Measurements from ENCODE around the gene PDZD4.

Gene PDZD4

GRCh38 chrX:153871451-153871850 lies 41.1 kb upstream of the PDZD4 start:
- TF ChIP-seq, protein P1, sequence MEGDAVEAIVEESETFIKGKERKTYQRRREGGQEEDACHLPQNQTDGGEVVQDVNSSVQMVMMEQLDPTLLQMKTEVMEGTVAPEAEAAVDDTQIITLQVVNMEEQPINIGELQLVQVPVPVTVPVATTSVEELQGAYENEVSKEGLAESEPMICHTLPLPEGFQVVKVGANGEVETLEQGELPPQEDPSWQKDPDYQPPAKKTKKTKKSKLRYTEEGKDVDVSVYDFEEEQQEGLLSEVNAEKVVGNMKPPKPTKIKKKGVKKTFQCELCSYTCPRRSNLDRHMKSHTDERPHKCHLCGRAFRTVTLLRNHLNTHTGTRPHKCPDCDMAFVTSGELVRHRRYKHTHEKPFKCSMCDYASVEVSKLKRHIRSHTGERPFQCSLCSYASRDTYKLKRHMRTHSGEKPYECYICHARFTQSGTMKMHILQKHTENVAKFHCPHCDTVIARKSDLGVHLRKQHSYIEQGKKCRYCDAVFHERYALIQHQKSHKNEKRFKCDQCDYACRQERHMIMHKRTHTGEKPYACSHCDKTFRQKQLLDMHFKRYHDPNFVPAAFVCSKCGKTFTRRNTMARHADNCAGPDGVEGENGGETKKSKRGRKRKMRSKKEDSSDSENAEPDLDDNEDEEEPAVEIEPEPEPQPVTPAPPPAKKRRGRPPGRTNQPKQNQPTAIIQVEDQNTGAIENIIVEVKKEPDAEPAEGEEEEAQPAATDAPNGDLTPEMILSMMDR (IDR thresholded peaks at IDR 0.05; ENCODE audit: low read length, missing control alignments) = no peak
- no peak for DNase-seq (ENCODE audit: low read depth)
- no peak overlapping the region for H3K4me3 ChIP-seq (replicated peaks; ENCODE audit: low read depth, low read length)

DNA sequence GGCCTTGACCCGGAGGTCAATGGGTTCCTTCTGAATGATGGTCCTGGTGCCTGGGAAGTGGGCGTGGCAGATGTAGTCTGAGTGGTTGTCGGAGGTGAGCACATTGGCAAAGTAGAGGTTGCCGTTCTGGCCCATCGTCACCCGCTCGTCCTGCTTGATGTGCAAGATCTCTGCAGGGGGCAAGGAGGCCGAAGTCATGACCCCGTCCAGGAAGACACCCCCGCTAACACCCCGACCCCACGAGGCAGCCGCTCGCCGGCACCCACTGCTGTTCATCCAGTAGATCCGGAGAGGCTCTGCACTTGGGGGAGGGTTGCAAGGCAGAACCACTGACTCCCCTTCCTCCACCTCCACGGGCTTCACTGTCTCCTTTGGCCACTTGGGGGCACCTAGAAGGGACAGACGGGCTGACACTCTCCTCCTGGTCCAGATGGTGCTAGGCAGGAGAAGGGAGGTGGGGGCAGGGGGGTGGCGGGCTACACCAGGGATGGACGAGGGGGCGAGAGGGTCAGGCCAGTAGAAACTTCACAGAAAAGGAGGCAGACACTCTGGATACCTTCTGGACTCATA lies 40.5 kb upstream of the PDZD4 start:
- TF ChIP-seq, protein P1 (IDR thresholded peaks at IDR 0.05; ENCODE audit: low read length, missing control alignments) = no peak
- H3K4me3 ChIP-seq (replicated peaks; ENCODE audit: low read depth, low read length) = no peak overlapping the region
- DNase-seq (ENCODE audit: low read depth) = no peak

GRCh38 chrX:153870288-153870690 lies 39.9 kb upstream of the PDZD4 start:
- H3K4me3 ChIP-seq (replicated peaks; ENCODE audit: low read depth, low read length) = no peak overlapping the region
- TF ChIP-seq, protein P1 (IDR thresholded peaks at IDR 0.05; ENCODE audit: low read length, missing control alignments) = no peak
- DNase-seq (ENCODE audit: low read depth) = no peak

GRCh38 chrX:153869473-153870287 lies 39.3 kb upstream of the PDZD4 start:
- TF ChIP-seq, protein P1 (IDR thresholded peaks at IDR 0.05; ENCODE audit: low read length, missing control alignments) = no peak
- no peak overlapping the region for H3K4me3 ChIP-seq (replicated peaks; ENCODE audit: low read depth, low read length)
- no peak for DNase-seq (ENCODE audit: low read depth)

DNA sequence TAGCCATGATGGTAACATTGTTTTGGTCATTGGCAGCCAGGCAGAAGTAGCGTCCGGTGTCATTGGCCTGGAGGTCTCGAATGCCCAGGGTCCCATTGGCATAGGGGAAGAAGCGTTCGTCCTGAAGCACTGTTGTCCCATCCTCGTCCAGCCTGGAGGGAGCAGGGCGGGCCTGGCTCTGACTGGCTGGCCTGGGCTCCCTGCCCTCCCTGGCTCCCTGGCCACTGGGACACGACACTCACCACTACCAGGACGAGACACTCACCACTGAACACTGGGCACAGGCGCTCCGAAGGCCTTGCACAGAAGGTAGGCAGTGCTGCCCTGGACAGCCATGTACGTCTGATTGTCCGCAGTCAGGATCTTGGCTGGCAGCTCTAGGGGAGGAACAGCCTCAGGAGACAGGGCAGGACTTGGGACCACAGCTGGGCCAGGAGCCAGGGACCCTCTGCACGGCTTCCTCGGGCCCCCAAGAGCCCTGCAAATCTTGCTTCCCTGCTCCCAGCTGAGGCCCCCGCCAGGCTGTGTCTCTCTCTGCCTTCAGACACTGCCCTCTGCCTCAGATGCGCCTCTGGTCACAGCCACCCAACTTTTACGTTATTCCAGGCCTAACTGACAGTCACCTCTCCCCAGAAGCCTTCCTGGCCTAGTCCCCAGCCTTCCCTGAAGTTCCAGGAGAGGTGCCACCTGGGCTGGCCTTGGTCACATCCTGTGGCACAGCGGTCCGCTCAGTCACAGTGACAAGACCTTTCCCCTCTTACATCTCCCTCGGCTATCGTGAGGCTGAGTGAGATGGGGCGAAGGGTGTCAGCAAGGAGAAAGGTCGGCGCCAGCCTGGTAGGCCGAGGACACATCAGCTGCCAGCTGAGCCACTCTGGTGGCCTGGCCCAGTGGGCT lies 38.5 kb upstream of the PDZD4 start:
- no peak for DNase-seq (ENCODE audit: low read depth)
- H3K4me3 ChIP-seq (replicated peaks; ENCODE audit: low read depth, low read length) = no peak overlapping the region

DNA sequence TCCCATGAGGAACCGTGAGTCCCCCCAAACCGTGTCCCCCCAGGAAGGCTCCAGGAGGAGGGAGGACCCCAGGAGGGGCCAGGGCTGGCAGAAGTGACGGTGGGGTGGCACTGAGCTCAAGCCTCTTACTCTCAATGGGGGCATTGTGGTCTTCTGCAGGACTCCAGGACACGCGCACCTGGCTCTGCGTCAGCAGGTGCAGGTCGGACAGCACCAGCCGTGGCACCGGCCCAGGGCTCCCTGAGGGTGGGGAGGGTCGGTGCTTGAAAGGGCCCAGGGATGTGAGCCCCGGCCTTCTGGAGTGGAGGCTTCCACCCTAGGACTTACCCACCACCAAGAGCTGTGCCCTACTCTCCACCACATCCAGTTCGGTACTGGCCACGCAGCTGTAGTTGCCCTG lies 37.3 kb upstream of the PDZD4 start:
- TF ChIP-seq, protein P1 (IDR thresholded peaks at IDR 0.05; ENCODE audit: low read length, missing control alignments) = no peak
- H3K4me3 ChIP-seq (replicated peaks; ENCODE audit: low read depth, low read length) = no peak overlapping the region
- DNase-seq (ENCODE audit: low read depth) = no peak

More for the DNA sequence above, 38.5 kb upstream of the PDZD4 start:
- TF ChIP-seq, protein P1 (IDR thresholded peaks at IDR 0.05; ENCODE audit: low read length, missing control alignments) = no peak

Data from fibroblast of pulmonary artery (primary cell).